Endothelial cell of hepatic sinusoid (primary cell): Measurements from ENCODE around the gene VEPH1.
"Not testable (repeated sequence)": the region's sequence is repeated elsewhere in the genome, so short reads cannot be mapped to it uniquely, and the experiment has no call there.

Source experiments
- in situ Hi-C: cut with HindIII; loops from 2 replicates; pipeline ENCODE4 v1.10.0; 2017; ENCODE audit warnings: low sequenced_read_pairs

Gene VEPH1

GRCh38 chr3:157362348-157362747 lies 140.9 kb downstream of the VEPH1 start:
- in situ Hi-C loops = no loop called here

- in situ Hi-C loops = no loop called here
These were observed 143.2 kb downstream of the VEPH1 start for GRCh38 chr3:157360044-157360443.

- in situ Hi-C loops = no loop called here
These were observed 146.7 kb downstream of the VEPH1 start for GRCh38 chr3:157356541-157356940.

GRCh38 chr3:157355276-157355675 lies 147.9 kb downstream of the VEPH1 start:
- in situ Hi-C loops = no loop called here

GRCh38 chr3:157354722-157355121 lies 148.5 kb downstream of the VEPH1 start:
- in situ Hi-C loops = no loop called here

- in situ Hi-C loops = no loop called here
These were observed 149.0 kb downstream of the VEPH1 start for GRCh38 chr3:157354254-157354653.

GRCh38 chr3:157353652-157354051 lies 149.6 kb downstream of the VEPH1 start:
- in situ Hi-C loops = no loop called here

GRCh38 chr3:157351981-157352380 lies 151.2 kb downstream of the VEPH1 start:
- in situ Hi-C loops = no loop called here

GRCh38 chr3:157350651-157351050 lies 152.6 kb downstream of the VEPH1 start:
- in situ Hi-C loops = not testable (repeated sequence)

- in situ Hi-C loops = not testable (repeated sequence)
These were observed 154.7 kb downstream of the VEPH1 start for GRCh38 chr3:157348304-157349075.

- in situ Hi-C loops = no loop called here
These were observed 155.5 kb downstream of the VEPH1 start for GRCh38 chr3:157347577-157348303.

- in situ Hi-C loops = no loop called here
These were observed 166.8 kb downstream of the VEPH1 start for GRCh38 chr3:157336252-157337009.

- in situ Hi-C loops = no loop called here
These were observed 167.8 kb downstream of the VEPH1 start for GRCh38 chr3:157335233-157336076.

- in situ Hi-C loops = no loop called here
These were observed 169.6 kb downstream of the VEPH1 start for GRCh38 chr3:157333551-157333991.

GRCh38 chr3:157330206-157330605 lies 173.0 kb downstream of the VEPH1 start:
- in situ Hi-C loops = no loop called here

GRCh38 chr3:157329551-157329950 lies 173.7 kb downstream of the VEPH1 start:
- in situ Hi-C loops = no loop called here

- in situ Hi-C loops = no loop called here
These were observed 175.4 kb downstream of the VEPH1 start for GRCh38 chr3:157327837-157328236.

- in situ Hi-C loops = no loop called here
These were observed 176.2 kb downstream of the VEPH1 start for GRCh38 chr3:157327018-157327417.

GRCh38 chr3:157324869-157325268 lies 178.3 kb downstream of the VEPH1 start:
- in situ Hi-C loops = not testable (repeated sequence)

GRCh38 chr3:157323360-157323759 lies 179.9 kb downstream of the VEPH1 start:
- in situ Hi-C loops = no loop called here

GRCh38 chr3:157319672-157320071 lies 183.5 kb downstream of the VEPH1 start:
- in situ Hi-C loops = no loop called here
